Measurements from ENCODE around the gene HDAC11.

DNA sequence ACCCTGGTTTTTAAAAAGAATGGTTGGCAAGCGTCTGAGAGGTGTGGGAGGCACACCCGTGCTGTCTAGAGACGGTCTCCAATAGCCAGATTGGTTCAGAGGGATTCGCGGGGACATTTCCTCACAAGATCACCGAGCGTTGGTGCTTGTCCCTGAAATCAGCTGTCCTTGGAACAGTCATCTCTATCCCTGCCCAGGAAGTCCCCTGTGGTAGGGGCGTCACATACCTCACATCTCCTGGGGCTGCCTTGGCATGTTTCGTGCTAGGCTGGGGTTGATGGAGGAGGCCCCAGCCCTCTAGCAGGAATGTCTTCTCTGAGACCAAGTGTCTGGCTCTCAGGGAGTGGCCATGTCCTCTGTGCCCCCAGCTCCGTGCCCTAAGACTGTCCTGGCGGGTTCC is 75.6 kb downstream of the HDAC11 start:
- TF ChIP-seq, protein P1, sequence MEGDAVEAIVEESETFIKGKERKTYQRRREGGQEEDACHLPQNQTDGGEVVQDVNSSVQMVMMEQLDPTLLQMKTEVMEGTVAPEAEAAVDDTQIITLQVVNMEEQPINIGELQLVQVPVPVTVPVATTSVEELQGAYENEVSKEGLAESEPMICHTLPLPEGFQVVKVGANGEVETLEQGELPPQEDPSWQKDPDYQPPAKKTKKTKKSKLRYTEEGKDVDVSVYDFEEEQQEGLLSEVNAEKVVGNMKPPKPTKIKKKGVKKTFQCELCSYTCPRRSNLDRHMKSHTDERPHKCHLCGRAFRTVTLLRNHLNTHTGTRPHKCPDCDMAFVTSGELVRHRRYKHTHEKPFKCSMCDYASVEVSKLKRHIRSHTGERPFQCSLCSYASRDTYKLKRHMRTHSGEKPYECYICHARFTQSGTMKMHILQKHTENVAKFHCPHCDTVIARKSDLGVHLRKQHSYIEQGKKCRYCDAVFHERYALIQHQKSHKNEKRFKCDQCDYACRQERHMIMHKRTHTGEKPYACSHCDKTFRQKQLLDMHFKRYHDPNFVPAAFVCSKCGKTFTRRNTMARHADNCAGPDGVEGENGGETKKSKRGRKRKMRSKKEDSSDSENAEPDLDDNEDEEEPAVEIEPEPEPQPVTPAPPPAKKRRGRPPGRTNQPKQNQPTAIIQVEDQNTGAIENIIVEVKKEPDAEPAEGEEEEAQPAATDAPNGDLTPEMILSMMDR (IDR thresholded peaks at IDR 0.05 in 8 of 11, conservative IDR thresholded peaks at IDR 0.05 in 3 of 11) = no peak
- no peak for TF ChIP-seq POLR2A (IDR thresholded peaks at IDR 0.05)
